GM21576 (cell line): ENCODE results near the gene FCGR2B.
"Not testable (repeated sequence)": the region's sequence is repeated elsewhere in the genome, so short reads cannot be mapped to it uniquely, and the experiment has no call there.

Source experiments
- ATAC-seq: cut with Tn5 transposase; IDR thresholded peaks from one replicate; pipeline ENCODE4 v1.9.1; 2021; ENCODE audit warnings: mild to moderate bottlenecking, moderate library complexity; ENCODE audit not compliant: unreplicated experiment

The FCGR2B gene

GRCh38 chr1:161702250-161702649 lies 39.3 kb downstream of the FCGR2B start:
- ATAC-seq: no peak

DNA sequence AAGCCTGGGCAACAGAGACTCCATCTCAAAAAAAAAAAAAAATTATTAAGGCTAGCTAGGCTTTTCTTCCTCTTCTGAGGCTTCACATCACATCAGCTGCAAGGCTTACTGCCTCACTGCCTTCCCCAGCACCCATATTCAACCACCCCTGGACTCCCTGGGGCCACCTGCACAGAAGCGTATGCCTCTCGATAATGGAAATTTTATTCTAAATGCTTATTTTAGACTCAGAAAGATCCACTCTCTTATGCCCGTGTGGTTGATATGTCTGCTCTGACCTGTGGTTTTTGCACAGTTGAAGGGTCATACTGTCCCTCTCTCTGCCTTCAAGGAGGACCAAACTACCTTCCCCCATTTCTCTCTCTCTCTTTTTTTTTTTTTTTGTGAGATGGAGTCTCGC lies 42.6 kb downstream of the FCGR2B start:
- ATAC-seq: peak; percentile 30

- ATAC-seq: no peak
These were observed 43.2 kb downstream of the FCGR2B start for GRCh38 chr1:161706113-161706481.

DNA sequence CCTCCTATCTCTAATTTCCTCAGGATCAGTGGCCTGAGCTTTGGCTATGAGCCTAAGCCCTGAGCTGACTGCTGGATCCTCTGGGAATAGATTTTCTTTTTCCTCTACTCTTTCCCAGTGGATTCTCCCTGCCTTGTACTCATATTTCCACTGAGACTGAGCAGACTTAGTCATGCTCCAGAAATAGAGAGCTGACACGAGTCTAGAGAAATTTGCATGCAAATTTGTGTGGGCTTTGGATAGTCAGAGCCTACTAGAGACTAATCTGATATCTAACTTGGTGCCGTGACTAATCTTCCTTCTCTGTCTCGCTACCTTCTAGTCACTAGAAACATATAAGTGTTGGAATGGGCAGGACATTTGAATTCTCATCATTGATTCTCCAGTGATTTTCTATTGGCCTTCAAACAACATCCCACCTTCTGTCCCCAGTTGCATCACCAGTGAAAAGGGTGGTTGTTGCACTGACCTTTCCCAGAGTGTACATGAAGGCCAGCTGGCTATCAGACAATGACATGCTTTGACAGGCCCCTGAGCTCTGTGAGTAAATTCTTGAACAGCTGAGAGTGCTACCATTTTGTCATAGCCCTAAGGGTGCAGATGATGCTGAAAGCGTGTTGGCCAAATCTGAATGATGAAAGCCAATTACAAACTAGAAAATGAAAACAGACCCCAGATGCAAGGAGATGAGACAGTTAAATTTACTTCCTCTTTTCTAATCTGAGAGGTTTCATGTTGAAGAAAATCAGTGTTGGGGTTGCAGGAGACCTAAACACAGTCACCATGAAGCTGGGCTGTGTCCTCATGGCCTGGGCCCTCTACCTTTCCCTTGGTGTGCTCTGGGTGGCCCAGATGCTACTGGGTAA lies 43.8 kb downstream of the FCGR2B start, which contains the start of gene FCRLA:
Gene FCRLA (plus strand): TSS at position 748 of the 866 bp plus-strand sequence. CDS start 36 bp downstream, at position 784.
- peak; percentile 58 for ATAC-seq

GRCh38 chr1:161707503-161707902 lies 44.6 kb downstream of the FCGR2B start:
- no peak for ATAC-seq

DNA sequence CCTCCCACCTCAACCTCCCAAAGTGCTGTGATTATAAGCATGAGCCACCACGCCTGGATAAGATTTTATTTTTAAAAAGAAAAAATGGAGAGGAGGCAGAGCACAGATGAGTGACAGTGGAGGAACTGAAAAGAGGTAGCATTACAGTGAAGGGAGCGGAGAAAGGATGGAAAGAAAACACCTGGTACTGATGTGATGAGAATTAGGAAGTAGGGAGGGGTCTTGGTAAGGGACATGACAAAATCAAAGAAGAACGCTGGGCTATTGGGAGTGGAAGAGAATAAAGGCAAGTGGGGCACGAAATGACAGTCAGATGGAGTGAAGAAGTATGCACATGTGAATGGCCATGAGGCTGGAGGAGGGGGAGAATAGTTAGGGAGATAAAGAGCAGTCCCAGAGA lies 46.4 kb downstream of the FCGR2B start:
- ATAC-seq: no peak

- no peak for ATAC-seq
These were observed 47.6 kb downstream of the FCGR2B start for GRCh38 chr1:161710560-161710959.

GRCh38 chr1:161718559-161719324 lies 55.8 kb downstream of the FCGR2B start:
- peak; percentile 51 for ATAC-seq

DNA sequence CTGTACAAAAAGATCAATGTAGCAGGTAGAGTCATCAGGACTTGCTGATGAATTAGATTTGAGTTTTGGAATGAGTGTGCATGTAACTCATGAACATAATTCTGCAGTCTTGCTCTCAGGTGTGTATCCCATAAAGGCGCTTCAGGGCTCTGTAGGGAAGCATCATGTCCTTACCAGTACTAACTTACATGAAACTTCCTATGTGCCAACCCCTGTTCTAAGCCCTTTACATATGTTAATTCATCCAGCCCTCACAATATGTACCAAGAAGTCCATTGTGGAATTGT lies 56.3 kb downstream of the FCGR2B start:
- peak; percentile 18 for ATAC-seq

- no peak for ATAC-seq
These were observed 57.5 kb downstream of the FCGR2B start for GRCh38 chr1:161720422-161720821.

- no peak for ATAC-seq
These were observed 58.2 kb downstream of the FCGR2B start, which contains the start of gene FCRLB for GRCh38 chr1:161720956-161721737. Gene FCRLB (plus strand): TSS chr1:161721544. CDS start chr1:161722673, 1,129 bp downstream.

DNA sequence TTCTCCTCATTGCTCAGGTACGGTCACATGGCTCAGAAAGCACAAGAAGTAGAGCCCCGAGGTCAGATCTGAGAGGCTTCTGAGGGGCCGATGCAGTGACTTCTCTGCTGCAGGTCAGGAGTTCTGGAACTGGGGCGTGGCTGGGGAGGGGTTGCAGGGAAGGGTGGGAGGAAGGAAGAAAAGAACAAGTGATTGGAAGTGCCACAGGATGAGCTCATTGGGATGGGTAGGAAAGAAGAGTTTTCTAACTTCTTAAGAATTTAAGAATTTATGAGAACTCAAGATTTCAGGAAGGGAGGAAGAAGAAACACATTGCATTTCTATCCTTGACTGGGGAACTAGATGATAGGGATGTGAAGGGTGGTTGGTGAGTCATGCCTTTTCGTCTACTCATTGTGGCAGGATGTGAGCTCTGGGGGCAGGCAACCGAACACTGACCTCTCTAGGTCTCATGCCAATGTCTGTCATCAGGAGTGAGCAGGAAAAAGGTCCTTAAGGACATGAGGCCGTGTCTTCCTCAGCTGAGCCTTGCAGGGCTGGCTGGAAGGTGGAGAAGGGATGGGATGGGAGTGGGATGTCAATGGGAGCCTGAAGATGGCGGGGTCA lies 58.9 kb downstream of the FCGR2B start:
- ATAC-seq: no peak

GRCh38 chr1:161722406-161722805 lies 59.5 kb downstream of the FCGR2B start:
- no peak for ATAC-seq

GRCh38 chr1:161723459-161724141 lies 60.7 kb downstream of the FCGR2B start:
- ATAC-seq: no peak

DNA sequence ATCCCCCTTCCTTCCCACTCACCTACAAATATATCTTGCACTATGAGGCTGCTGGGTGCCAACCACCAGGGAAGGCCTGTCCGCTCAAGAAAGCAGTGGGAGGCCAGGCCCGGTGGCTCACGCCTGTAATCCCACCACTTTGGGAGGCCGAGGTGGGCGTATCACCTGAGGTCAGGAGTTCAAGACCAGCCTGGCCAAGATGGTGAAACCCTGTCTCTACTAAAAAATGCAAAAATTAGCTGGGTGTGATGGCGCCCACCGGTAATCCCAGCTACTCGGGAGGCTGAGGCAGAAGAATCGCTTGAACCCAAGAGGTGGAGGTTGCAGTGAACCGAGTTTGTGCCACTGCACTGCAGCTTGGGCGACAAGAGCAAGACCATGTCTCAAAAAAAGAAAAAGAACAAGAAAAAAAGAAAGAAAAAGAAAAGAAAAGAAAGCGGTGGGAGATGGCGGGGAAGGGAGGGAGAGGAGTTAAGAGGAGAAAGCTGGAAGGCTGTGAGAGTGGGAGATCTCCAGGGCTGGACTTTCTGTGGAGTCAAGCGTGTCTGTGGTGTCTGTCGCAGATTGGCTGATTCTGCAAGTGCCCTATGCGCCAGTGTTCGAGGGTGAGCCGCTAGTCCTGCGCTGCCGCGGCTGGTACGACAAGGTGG lies 62.4 kb downstream of the FCGR2B start:
- ATAC-seq: not testable (repeated sequence)

- peak; percentile 26 for ATAC-seq
These were observed 63.0 kb downstream of the FCGR2B start for GRCh38 chr1:161725908-161726472.

- ATAC-seq: peak; percentile 37
These were observed 63.7 kb downstream of the FCGR2B start for GRCh38 chr1:161726473-161727255.

DNA sequence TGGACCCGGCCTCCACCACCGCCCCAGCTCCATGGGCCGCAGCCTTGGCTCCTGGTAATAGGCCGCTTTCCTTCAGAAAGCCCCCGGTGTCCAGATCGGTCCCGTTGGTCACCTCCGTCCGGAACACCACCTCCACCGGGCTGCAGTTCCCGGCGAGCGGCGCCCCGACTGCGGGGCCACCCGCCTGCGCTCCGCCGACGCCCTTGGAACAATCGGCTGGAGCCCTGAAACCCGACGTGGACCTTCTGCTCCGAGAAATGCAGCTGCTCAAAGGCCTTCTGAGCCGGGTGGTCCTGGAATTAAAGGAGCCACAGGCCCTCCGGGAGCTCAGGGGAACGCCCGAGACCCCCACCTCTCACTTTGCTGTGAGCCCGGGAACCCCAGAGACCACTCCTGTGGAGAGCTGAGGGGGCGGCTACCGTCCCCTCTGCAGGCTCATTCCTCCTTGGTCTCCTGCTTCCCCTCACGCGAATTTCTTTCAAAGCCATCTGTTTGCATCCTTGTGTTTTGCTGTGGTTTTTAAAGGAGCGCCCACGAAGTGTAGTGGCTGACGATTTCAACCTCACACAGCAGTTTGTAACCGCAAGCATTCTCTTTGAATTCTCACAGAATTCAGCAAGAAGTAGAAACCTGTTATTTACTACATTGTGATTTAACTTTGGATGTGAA lies 64.4 kb downstream of the FCGR2B start:
- ATAC-seq: peak; percentile 13
